Caco-2 (cell line): Measurements from ENCODE around the gene RHOG. TPM values are rescaled to one million over a fixed set of nuclear protein-coding genes. Genes with fewer than 3 reads are reported as not detected.
A peak's percentile ranks its signal among the peaks of the same experiment; 100 is the strongest.

Experiments used
- BruUV-seq: library from RNA; stranded (reverse); fragments of 400-500 nt; replicated peaks from 2 replicates; lab custom pipeline; 2021; lab: Mats Ljungman, UMichigan
- CTCF ChIA-PET: fragments of 300-600 bp; sonication (Branson Sonifier 250); formaldehyde crosslinking; loops from one replicate; lab custom pipeline; 2022; ENCODE audit warnings: antibody characterized with exemption; lab: Charles Lee
- POLR2A ChIA-PET: fragments of 300-600 bp; sonication (Branson Sonifier 250); formaldehyde crosslinking; loops from one replicate; lab custom pipeline; 2022; ENCODE audit warnings: antibody characterized with exemption; lab: Charles Lee
- DNase-seq, 2 experiments: peaks; one replicate each; pipeline versions ENCODE4 v3.0.0 to v3.0.0-alpha.2; 2020 to 2022
- H3K27me3 ChIP-seq: replicated peaks from 2 replicates; pipeline ENCODE4 v1.6.0; 2011; ENCODE audit warnings: low read length; ENCODE audit not compliant: control insufficient read depth, insufficient read depth
- H3K36me3 ChIP-seq: 2 replicates; pipeline ENCODE4 v1.5.1; 2011; ENCODE audit warnings: low read length; ENCODE audit not compliant: control insufficient read depth, insufficient read depth
- H3K4me1 ChIP-seq: fragments of 250-450 bp; sonication (Bioruptor Pico); 2 replicates; pipeline ENCODE4 v1.5.1; 2020; ENCODE audit warnings: mild to moderate bottlenecking
- H3K4me3 ChIP-seq: 2 replicates; pipeline ENCODE4 v1.5.1; 2011; ENCODE audit warnings: low read depth, mild to moderate bottlenecking, control low read depth, low read length
- H3K9me3 ChIP-seq: fragments of 250-450 bp; sonication (Bioruptor Pico); 2 replicates; pipeline ENCODE4 v1.5.1; 2020; ENCODE audit warnings: mild to moderate bottlenecking, moderate library complexity
- H3K27ac Mint-ChIP-seq: one replicate; pipeline ENCODE4 v1.8.0; 2022; ENCODE audit warnings: mixed read lengths; ENCODE audit not compliant: unreplicated experiment
- H3K27me3 Mint-ChIP-seq: one replicate; pipeline ENCODE4 v1.8.0; 2022; ENCODE audit warnings: mixed read lengths; ENCODE audit not compliant: insufficient read depth, unreplicated experiment
- H3K36me3 Mint-ChIP-seq: one replicate; pipeline ENCODE4 v1.8.0; 2022; ENCODE audit warnings: mild to moderate bottlenecking, mixed read lengths; ENCODE audit not compliant: insufficient read depth, unreplicated experiment
- H3K4me1 Mint-ChIP-seq: one replicate; pipeline ENCODE4 v1.8.0; 2022; ENCODE audit warnings: low read depth, mixed read lengths; ENCODE audit not compliant: unreplicated experiment
- H3K4me3 Mint-ChIP-seq: one replicate; pipeline ENCODE4 v1.8.0; 2022; ENCODE audit warnings: mild to moderate bottlenecking, moderate library complexity, mixed read lengths; ENCODE audit not compliant: unreplicated experiment
- H3K9me3 Mint-ChIP-seq: one replicate; pipeline ENCODE4 v1.8.0; 2022; ENCODE audit warnings: mixed read lengths; ENCODE audit not compliant: unreplicated experiment
- CTCF ChIP-seq, 2 experiments: fragments of 200-600 bp in 1 of 2; IDR thresholded peaks; 1 replicate in 1 of 2; 2 replicates in 1 of 2; pipeline versions ENCODE4 v1.5.1 to v1.8.0; 2011 to 2022; ENCODE audit warnings: antibody characterized with exemption in 1 of 2, control low read depth in 1 of 2, inconsistent platforms in 1 of 2, low read depth in 1 of 2, low read length in 1 of 2, mild to moderate bottlenecking in 1 of 2, moderate library complexity in 1 of 2; ENCODE audit not compliant: insufficient read depth in 1 of 2, severe bottlenecking in 1 of 2, unreplicated experiment in 1 of 2
- intact Hi-C: fragments of 100-400 bp; cut with micrococcal nuclease; formaldehyde crosslinking; loops from one replicate; pipeline ENCODE4 v1.10.0; 2022; ENCODE audit not compliant: unreplicated experiment
- total RNA-seq: library from RNA; stranded (reverse); gene quantifications from 2 replicates; pipeline ENCODE4 v1.2.3, GENCODE V29; 2022

RHOG gene
- total RNA-seq, 1 experiment from 2014 or later, result 36.9 TPM

- Mint-ChIP-seq H3K27ac (peak overlapping the region; percentile 74), H3K36me3 (peaks cover 51% of the 10 kb centered on the region)
Measured at GRCh38 chr11:3826721-3827120, 14.0 kb downstream of the RHOG start.

GRCh38 chr11:3825473-3826154 is 15.1 kb downstream of the RHOG start:
- ChIA-PET POLR2A (no interaction called here), CTCF (interaction anchor here (1.3 to 2.0 kb wide), 2 partner anchors 16 to 24 kb away, joined by 7 to 13 read pairs; partner anchors contain the start of gene RHOG)
- Mint-ChIP-seq H3K4me3 (no peak overlapping the region), H3K36me3 (peaks cover 51% of the 10 kb centered on the region), H3K4me1 (no peaks in the 10 kb centered on the region), H3K9me3 (no peaks in the 10 kb centered on the region), H3K27me3 (no peaks in the 10 kb centered on the region), H3K27ac (no peak overlapping the region)
- Histone ChIP-seq H3K27me3 (no peaks in the 10 kb centered on the region), H3K9me3 (no peaks in the 10 kb centered on the region), H3K36me3 (no peaks in the 10 kb centered on the region; the same call in none of the 2 replicates), H3K4me3 (no peak overlapping the region), H3K4me1 (no peaks in the 10 kb centered on the region)
- no peak for DNase-seq
- no peak for TF ChIP-seq CTCF (IDR thresholded peaks at IDR 0.05; ENCODE audit: insufficient read depth in 1 of 2, low read depth in 1 of 2, low read length in 1 of 2, severe bottlenecking in 1 of 2, unreplicated experiment in 1 of 2)
- BruUV-seq, result TSS peak; percentile 48
- intact Hi-C loops, result no loop called here

More at GRCh38 chr11:3826721-3827120, 14.0 kb downstream of the RHOG start:
- CTCF ChIA-PET, result interaction anchor here (2.0 kb wide), 1 partner anchor 14 kb away, joined by 13 read pairs; the partner anchor contains the start of gene RHOG
- Histone ChIP-seq H3K27me3 (no peaks in the 10 kb centered on the region), H3K4me1 (no peaks in the 10 kb centered on the region), H3K36me3 (no peaks in the 10 kb centered on the region; the same call in none of the 2 replicates), H3K4me3 (no peak overlapping the region), H3K9me3 (no peaks in the 10 kb centered on the region)
- DNase-seq, result no peak
- Mint-ChIP-seq H3K4me1 (no peaks in the 10 kb centered on the region), H3K9me3 (no peaks in the 10 kb centered on the region), H3K27me3 (no peaks in the 10 kb centered on the region), H3K4me3 (no peak overlapping the region)
- intact Hi-C loops, result no loop called here
- TF ChIP-seq CTCF (IDR thresholded peaks at IDR 0.05; ENCODE audit: insufficient read depth in 1 of 2, low read depth in 1 of 2, low read length in 1 of 2, severe bottlenecking in 1 of 2, unreplicated experiment in 1 of 2), result no peak
- POLR2A ChIA-PET, result no interaction called here
- BruUV-seq, result no TSS peak

GRCh38 chr11:3824714-3825472 is 15.9 kb downstream of the RHOG start:
- H3K4me1 Mint-ChIP-seq, result no peaks in the 10 kb centered on the region
- intact Hi-C loops, result no loop called here
- no TSS peak for BruUV-seq
- no peak overlapping the region for H3K4me3 Mint-ChIP-seq
- H3K9me3 ChIP-seq, result no peaks in the 10 kb centered on the region
- H3K27me3 ChIP-seq, result no peaks in the 10 kb centered on the region
- POLR2A ChIA-PET, result no interaction called here
- peak; percentile 54 to 82 for TF ChIP-seq CTCF (IDR thresholded peaks at IDR 0.05; ENCODE audit: insufficient read depth in 1 of 2, low read depth in 1 of 2, low read length in 1 of 2, severe bottlenecking in 1 of 2, unreplicated experiment in 1 of 2)
- H3K36me3 Mint-ChIP-seq, result peaks cover 50% of the 10 kb centered on the region
- H3K9me3 Mint-ChIP-seq, result no peaks in the 10 kb centered on the region
- no peaks in the 10 kb centered on the region for H3K27me3 Mint-ChIP-seq
- CTCF ChIA-PET, result interaction anchor here (1.3 kb wide), 1 partner anchor 24 kb away, joined by 7 read pairs; no protein-coding TSS in a partner anchor
- H3K4me3 ChIP-seq, result no peak overlapping the region
- H3K36me3 ChIP-seq, result no peaks in the 10 kb centered on the region; the same call in none of the 2 replicates
- H3K4me1 ChIP-seq, result no peaks in the 10 kb centered on the region
- H3K27ac Mint-ChIP-seq, result peak overlapping the region; percentile 32
- DNase-seq, result peak; percentile 74 to 75
